Stimulated activated CD8-positive, alpha-beta memory T cell treated with anti-CD3 and anti-CD28 coated beads, Interleukin-4, amount 100 ng/mL, for 24 hours (primary cell): ENCODE data around the gene TNFRSF11A.

Source experiments
- DNase-seq: peaks from one replicate; pipeline ENCODE4 v3.0.0-alpha.2; 2020; ENCODE audit warnings: low read depth

TNFRSF11A gene

DNA sequence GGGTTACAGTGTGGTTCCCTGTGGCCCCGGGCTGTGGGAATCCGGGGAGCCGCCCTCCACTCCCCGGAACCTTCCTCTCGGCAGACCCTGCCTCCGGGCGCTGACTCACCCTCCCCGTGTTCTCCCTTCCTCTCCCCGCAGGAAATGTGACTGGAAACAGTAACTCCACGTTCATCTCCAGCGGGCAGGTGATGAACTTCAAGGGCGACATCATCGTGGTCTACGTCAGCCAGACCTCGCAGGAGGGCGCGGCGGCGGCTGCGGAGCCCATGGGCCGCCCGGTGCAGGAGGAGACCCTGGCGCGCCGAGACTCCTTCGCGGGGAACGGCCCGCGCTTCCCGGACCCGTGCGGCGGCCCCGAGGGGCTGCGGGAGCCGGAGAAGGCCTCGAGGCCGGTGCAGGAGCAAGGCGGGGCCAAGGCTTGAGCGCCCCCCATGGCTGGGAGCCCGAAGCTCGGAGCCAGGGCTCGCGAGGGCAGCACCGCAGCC, 59.5 kb downstream of the TNFRSF11A start:
- no peak for DNase-seq

DNA sequence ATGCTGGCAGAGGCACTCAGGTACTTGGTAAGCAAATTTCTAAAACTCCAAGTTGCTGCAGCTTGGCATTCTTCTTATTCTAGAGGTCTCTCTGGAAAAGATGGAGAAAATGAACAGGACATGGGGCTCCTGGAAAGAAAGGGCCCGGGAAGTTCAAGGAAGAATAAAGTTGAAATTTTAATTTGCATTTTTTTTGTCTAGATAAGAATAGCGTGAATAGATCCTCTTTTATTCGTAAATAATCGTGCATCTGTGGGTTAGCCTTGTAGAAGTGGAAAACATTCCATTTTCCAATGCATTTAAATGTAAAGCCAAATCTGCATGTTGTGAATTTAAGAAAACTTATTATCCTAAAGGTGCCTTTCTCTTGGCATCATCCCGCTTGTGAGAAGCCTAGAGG, 61.0 kb downstream of the TNFRSF11A start:
- no peak for DNase-seq

DNA sequence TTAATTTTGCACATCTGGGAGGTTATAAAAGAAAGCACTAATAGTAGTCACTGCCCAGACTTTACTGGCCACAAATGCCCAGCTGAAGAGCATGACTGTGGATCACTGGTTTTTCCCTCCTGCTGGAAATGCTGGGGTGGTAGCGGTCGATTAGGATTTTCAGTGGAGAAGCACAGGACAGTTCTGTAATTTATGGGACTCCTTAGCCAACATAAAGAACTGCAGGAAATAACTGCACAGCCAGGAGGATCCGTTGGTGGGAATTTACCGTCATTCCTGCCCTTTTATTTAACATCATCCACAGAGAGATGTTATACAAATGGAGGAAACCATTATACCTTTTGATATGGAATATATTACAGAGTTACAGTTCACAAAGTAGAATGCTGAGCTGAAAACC, 61.5 kb downstream of the TNFRSF11A start:
- DNase-seq: no peak

DNA sequence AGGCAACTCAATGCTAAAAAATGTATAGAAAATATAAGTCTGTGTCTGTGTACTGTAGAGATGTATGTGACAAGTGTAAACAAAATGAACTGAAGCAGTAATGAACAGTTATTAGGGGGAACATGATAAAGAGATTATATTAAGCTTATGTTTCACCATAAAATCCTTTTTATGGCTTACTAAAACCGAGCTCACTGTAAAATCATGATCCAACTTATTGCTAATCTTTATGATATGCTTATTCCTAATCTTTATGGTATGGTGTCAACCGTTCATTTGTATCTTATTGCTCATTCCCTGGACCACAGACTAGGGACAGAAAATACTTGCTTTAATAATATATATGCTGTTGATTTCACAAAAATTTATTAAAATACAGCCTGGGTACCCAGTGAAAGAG, 62.1 kb downstream of the TNFRSF11A start:
- no peak for DNase-seq

DNA sequence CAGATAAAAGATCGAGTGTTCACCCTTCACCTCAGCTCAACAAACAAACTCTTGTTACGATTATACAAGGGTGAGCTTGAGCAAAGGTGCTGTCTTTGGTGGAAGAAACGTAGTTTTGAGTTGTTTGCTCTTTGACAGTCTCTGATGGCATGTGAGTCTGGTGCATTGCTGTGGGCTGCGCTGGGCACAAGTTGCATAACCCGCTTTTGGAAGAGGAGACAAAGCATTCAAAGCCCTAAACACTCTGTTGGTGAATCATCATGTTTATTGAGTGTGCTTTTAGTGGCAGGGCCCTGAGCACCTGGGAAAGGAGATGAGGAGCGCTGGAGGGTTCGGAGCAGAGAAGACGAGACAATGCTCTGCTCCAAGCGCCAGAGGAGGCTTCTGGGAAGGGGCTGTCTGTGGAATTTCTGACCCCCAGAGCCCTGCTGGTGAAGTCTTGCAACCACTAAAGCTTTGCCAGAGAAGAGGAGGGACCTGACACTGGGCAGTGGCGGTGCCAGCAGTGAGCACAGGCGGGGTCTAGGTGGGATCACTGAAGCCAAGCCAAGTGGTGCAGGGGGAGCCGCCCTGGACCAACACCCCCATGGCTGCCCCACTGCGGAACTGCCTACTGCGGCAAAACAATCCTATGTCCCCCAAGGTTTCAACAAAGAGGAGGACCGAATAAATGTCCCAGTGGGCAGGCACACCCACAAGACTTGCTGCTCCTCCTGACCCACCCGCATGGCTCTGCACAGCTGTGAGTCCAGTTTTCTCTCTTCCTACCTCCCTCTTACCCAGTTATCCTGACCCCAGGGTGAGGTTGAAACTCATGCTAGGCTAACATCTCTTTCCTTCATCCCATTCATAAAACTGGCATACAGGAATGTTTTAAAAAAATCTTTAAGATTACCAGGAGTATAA, 64.0 kb downstream of the TNFRSF11A start:
- no peak for DNase-seq

DNA sequence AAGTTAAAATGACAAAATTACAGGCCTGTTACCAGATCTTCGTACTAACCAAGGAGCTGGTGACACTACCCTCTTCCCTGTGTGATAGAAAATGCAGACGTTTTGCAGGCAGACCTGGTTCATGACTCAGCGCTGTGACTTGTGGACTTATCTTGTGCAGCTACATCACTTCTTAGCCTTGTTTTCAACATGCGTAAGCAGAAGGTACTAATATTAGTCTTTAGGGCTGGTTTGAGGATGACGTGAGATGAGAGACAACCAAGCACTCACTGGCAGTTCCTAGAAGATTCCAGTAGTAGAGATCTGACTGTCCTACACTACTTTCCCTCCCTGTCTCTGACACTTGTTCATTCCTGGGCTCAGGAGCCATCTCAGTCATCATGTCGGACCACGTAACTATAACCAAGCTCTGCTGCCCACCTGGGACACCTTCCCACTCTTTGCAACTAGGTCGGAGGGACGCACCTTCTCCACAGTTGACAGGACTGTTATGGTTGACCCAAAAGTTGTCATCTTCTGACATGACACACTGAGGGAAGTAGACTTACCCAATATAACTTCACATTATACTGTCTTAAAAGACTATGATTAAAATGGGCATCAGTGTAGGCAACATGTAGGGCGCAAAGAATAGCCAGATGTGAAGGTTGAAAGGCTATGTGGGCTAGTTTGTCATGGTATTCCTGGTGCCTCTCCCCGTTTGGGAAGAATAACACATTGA, 64.8 kb downstream of the TNFRSF11A start:
- DNase-seq: no peak

DNA sequence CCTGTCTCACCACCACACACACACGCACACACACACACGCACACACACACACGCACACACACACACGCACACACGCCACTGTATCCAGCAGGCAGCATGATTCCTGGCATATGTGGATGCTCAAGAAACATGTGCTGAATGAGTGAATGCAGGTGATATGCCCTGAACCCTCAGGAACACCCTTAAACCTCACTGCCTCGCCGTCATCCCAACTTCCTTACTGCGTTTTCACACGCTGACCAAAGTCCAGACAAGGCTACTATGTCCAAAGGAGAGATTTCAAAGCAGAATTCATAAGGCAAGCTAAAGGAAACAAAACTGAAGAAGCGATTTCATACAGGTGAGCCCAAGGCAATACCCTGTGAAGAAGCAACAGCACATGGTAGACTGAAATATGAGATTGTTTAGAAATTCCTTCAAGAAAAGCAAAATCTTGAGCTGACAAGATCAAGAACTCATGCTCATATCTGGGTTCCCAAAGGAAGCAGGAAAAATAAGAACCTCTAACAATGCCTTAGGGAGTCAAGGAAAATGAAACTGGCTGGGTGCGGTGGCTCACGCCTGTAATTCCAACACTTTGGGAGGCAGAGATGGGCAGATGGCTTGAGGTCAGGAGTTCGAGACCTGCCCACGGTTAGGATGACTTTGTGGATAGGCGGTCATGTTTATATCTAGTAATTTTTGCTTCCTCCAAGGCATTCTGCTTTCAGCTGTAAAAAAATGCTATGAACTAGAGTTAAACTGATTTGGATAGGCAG, 69.1 kb downstream of the TNFRSF11A start:
- DNase-seq: no peak

DNA sequence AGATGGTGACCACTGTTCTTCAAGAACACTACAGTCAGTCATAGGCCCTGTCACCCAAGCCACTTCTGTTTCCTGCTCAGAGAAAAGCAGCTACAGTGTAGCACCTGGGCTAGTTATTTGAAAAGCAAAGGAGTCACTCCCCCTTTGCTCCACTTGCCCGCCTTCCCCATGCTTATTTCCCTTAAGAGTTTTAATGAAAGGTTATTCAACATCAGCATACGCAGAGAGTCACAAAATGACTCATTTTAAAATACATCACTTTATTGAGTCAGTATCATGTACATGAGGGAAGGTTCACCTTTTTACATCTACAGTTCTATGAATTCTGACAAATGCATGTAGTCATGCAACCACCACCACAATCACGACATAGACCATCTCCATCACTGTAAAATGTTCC, 71.3 kb downstream of the TNFRSF11A start:
- DNase-seq: no peak

DNA sequence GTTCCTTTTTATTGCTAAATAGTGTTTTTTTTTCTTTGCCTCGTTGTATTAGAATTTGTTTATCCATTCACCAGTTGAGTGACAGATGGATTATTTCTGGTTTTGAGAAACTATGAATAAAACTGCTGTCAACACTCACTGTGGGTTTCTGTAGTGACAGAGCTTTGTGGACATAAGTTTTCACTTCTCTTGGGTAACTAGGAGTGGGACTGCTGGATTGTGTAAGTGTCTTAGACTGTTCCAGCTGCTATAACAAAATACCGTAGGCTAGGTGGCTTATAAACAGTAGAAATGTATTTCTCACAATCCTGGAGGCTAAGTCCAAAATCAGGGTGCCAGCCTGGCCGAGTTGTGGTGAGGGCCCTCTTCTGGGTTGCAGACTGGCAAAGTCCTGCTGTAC, 71.9 kb downstream of the TNFRSF11A start:
- no peak for DNase-seq

DNA sequence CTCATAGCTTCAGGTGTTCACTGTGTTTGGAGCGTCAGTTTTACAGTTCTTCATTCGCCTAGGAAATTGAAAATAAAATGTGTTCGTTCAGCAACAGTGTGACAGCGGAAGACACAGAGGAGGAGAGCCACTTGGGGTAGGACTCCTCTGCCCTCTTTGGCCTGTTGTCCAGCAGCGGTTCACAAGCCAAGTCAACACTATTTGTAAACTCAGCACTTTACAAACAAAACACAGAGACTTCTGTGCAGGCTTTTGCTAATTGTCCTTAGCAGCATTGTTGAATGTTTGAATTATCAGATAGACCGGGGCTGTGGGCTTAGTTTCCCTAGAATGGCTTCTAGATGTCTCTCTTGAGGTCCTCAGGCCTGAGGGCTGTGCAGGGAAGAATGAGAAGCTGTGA, 73.2 kb downstream of the TNFRSF11A start:
- DNase-seq: no peak

DNA sequence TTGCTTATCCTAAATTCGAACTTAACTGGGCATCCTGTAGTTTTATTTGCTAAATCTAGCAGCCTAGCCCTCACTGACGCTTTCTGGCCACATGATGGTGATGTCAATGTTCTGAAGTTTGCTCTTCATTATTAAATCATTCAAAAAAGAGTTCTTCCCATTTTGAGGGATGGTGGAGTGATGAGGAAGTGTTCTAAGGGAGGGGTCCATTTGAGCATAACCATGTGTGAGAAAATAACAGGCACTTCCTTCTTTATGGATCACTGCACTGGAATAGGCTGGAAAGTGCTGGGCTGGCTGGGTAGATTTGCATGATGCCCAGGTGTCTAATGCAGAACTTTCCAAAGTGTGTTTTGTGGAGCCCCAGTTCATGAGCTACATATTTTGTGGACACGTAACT, 74.2 kb downstream of the TNFRSF11A start:
- no peak for DNase-seq

DNA sequence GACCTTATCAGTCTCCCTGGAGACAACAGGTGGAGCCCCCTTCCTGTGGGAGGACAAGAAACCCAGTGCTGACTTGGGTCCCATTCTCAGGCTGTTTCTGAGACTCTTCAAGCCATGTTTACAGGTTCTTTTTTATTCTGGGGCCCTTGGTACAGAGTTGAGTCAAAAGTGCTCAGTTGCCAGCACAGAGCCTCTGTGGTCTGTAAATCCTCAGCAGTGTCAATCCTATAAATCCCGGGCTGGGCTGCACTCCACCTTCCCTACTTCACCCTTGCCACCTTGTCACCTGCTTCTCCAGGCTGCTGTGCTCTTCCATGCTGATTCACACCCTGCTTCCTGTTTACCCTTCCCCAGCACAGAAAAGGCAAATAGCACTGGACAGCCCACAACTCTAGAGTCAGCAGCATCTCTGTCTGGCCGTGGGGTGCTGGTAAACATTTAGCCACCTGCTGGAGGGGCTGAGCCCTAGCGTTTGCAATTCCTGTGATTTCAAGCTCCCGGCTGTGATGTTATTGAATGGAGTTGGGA, 74.7 kb downstream of the TNFRSF11A start:
- no peak for DNase-seq

DNA sequence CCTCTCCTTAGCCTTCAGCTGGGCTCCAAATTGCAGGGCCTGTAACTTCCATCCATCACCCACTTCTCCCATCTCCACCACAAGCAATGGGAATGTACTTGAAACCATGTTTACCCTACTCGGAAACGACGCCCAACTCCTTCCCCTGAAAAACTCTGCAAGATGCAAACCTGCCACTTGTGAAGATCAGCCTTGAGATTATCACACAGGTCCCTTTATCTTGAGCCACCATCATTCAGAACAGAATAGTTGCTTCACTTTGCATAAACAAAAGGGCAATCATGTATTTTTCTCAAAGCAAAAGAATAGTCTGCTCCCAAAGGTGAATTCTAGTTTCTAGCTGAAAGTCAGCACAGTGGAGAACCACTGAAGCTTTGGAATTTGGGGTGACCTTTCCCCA, 75.8 kb downstream of the TNFRSF11A start:
- no peak for DNase-seq

DNA sequence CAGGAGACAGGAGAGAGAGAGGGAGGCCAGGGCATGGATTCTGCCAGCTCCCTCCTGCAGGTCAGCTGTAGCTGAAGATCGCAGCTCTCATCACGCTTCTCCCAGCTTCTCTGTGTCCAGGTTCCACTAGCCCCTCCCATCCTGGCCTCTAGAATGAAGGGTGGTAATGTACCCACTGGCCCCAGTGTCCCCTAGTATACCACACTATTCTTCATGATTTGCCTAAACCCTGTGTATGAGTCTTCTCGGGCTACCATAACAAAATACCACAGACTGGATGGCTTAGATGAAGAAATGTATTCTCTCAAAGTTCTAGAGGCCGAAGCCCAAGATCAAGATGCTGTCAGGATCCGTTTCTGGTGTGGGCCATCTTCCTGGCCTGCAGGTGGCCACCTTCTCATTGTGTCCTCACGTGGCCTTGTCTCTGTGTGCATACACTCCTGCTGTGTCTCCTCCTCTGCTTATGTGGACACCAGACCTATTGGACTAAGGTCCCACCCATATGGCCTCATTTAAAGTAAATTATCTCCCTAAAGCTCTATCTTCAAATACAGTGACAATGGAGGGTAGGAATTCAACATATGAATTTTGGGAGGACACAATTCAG, 77.3 kb downstream of the TNFRSF11A start:
- DNase-seq: no peak

DNA sequence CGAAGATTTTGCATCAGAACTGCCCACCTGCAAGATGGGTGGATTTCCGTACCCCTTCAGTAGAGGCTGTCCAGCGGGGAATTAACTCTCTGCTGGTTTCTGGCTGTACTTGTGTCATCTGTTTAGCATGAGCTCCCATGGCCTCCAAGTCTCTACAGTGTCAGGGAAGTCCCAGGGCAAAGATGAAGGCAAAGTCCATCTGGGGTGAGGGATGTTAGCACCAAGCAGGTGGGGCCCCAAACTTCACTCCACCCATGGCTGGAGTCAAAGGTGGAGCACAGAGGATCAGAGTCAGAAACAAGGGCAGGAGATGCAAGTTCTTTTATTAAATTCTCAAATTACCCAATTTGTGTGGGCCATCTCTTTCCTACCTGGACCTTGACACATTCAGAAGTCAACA, 78.0 kb downstream of the TNFRSF11A start:
- DNase-seq: no peak

DNA sequence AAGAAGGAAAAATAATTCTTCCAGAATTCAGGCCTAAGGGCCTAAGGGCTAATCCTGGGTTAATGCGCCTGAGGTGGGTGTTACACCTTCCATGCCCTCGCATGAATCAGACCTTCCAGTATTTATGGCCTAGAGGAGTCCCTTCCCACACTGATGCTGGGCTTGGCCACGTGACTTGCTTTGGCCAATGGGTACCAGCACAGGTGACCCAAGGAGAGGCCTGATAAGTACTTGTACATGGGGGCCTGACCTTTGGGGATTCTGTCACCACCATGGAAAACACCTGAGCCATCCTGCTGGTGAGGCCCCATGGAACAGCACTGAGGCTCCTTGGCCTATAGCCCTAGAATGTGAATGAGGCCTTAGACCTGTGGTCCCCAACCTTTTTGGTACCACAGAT, 79.8 kb downstream of the TNFRSF11A start:
- DNase-seq: no peak

DNA sequence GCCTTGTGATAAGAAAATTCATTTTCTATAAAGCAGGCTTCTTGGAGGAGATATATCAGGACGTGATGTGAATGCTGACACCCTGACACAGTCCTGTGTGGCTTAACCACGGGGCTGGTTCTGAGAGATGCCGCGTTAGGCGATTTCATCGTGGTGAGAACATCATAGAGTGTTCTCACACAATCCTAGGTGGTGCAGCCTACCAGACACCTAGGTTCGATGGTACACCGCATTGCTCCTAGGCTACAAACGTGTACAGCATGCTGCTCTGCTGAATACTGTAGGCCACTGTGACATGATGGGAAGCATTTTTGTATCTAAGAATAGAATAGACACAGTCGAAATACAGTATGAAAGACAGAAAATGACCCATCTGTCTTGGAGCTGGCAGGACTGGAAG, 82.5 kb downstream of the TNFRSF11A start:
- no peak for DNase-seq

DNA sequence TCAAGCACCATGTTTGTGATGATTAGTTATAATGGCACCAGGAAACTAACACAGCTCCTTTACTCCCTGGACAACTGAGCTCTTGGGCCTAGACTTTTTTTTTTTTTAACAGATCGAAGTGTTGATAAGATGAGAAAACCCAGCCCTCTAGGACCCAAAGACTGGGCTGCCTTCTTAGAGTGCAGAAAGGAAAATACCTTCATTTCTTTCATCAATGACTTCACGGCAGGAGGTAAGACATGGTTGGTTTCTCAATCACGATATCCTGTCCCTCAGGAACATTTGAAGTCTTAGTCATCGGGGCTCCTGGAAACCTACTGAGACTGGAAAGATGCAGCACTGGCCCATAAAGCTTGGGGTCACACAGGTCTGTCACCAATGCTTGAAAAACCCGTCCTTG, 84.7 kb downstream of the TNFRSF11A start:
- no peak for DNase-seq

DNA sequence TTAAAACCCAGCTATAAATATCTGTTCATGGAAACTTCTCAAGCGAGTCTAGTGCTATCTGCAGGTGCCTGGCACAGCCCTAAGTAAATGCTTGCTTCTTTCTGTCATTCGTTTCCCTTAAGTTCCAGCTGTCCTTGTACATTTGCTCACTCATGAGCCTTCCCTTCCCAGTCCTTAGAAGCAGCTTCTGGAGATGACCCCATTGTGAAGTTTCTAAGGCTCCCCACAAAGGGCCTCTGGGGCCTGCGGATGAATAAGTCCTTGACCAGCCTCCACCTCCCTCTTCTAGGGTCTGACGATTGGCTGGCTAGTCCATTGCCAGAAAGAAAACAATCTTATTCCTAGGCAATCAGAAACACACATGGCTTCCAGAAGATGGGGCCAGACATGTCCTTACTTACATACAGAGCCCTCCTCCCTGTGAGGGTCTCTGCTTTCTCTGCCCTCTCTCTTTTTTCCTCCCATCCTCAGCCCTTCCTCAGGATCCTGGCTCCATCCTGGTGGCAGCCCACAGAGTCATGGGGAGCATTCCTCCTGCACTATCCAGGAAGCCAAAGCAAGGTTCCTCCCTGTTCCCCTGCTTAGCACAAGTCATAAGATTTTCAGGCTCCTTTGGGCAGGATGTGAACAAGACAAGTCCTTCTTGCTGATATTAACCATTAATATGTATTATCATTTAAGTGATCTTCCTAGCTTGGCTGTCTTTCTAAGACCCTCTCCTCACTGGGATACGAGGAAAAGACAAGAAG, 87.3 kb downstream of the TNFRSF11A start:
- no peak for DNase-seq

DNA sequence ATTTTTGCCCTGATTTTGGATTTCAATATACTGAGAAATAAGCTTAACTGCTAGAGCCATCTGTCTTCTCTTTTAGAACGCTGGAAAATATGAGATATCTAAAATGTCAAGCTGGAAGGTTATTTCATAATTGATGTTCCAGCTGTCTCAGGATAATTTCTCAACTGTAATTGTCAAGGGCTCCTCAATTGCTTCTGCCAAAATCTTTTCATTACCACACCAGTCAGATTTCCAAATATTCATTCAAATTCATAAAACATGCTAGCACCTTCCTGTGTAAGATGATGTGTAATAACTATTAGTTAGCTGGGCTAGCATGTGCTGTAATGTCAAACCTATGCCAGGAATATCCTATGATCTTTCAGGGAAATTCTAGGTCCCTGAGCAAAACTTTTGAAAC, 88.1 kb downstream of the TNFRSF11A start:
- no peak for DNase-seq

DNA sequence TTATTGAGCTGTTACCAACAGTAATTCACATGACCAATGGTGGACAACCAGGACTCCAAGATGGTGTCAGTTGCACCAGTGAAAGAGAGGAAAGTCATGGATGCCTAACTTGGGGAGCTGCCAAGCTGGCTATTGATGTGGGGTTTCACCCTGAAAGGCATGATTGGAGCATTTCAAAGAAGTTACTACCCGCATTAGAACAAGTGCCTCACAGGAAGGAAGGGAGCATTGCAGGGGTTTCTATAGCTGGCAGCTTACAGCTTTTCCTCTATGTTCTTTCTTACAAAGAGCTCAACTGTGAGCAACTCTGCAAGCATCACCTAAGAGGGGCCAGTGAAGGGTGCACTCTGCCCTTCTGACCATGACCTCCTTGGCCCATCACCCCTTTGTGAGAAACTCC, 93.1 kb downstream of the TNFRSF11A start:
- DNase-seq: no peak
